Superior temporal gyrus (tissue), 1 donor: ENCODE data around the gene EDIL3.
"Not testable (repeated sequence)": the region's sequence is repeated elsewhere in the genome, so short reads cannot be mapped to it uniquely, and the experiment has no call there.

Source experiments
- DNase-seq: peaks from one replicate; pipeline ENCODE4 v3.0.0-alpha.2; 2016; ENCODE audit errors: extremely low spot score

The EDIL3 gene

GRCh38 chr5:84299959-84300358 is 84.7 kb downstream of the EDIL3 start:
- no peak for DNase-seq

- no peak for DNase-seq
Observed at GRCh38 chr5:84298628-84299027, 86.1 kb downstream of the EDIL3 start.

DNA sequence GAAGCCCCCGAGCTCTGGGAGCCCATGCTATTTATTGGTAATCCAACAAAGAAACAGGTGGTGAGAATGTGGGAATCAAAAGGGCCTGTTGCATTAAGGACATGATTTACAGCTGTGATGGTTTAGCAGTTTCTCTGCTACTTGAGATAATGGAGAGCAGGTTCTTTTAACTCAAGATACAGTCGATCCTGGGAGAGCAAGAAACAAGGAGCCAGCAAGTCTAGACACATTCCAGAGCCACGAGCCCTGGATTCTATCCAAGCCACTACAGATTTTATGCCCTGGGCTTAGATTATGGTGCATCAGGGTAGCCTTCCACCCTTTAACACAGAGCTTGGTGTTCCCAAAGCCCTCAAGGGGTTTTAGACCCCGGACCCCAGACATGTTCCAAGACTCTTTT is 87.0 kb downstream of the EDIL3 start:
- DNase-seq: not testable (repeated sequence)

GRCh38 chr5:84292788-84293653 is 91.7 kb downstream of the EDIL3 start:
- no peak for DNase-seq

DNA sequence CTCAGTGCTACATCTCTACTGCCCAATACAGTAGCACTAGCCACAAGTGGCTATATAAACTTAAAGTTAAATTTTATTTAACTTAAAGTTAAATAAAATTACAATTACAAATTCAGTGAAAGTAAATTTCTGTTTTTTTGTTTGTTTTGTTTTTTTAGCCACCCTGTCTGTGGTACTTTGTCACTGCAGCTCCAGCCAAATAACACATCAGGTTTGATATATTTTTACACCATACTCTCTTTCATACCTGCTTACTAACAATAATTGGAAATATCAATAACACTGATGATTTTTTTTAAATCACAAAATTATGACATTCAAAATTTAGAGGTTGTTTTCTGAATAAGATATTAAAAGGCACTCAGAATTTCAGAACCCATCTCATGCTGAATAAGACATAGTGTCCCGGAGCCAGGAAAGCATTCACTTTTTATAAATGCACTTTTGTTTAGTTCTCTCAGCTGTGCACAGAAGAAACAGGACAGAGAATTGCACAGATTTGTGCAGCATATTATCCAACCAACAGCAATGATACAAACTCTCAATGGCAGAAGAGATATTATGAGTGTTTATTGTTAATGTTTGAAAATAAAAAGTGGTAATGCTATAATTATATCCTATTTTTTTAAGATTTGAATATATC is 92.6 kb downstream of the EDIL3 start:
- DNase-seq: peak; percentile 92

DNA sequence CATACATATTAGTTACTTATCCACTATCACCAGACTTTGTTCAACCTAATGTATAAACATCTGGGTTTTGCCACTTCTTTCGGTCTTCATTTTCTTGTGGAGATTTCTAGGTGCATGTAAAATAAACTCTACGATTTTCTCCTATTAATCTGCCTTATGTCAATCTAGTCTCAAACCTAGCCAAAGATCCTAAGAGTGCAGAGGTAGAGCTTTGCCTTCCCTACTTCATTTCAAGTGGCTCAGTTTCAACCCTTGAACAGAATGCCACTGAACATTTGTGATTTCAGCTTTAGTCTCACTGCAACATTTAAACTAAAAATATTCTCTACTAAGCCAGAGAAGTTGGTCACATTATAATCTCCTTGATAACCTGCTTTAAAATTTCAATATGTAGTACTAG is 94.0 kb downstream of the EDIL3 start:
- DNase-seq: peak; percentile 66

DNA sequence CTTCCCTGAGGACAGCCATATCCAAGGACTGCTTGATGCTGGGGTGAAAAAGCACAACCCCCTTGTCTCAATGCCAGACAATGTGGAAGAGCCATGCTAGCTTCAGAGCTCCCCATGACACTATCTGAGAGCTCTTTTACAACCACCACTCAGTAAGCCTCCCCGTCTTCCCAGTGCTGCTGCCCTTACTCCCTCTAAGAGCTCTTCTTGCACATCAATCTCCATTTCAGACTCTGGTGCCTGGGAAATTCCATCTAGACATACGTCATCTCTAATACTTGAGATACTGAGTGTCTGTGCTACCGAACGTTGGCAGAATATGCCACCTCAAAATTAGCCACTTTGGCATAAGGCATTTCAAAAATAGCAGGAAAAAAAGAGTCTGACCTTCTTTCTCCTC is 94.5 kb downstream of the EDIL3 start:
- DNase-seq: peak; percentile 72

- no peak for DNase-seq
Observed at GRCh38 chr5:84287951-84288350, 96.7 kb downstream of the EDIL3 start.

DNA sequence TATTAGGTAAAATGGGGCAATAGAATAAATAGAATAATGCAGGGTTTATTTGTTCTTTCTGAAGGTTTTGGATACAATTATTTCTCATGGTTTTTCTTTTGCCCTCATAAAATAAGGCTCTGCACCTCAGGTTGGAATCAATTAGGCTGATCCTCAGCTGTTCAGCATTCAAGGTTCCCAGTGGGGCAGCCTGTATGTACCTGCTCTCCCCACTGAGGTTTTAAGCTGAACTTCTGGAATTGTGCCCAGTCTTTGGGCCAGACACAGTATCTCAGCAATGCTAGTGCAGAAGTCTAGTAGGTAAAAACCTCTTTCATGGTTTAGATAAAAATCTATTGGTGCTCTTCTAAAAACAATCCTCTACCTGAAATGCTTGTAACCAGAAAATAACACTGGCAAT is 98.0 kb downstream of the EDIL3 start:
- DNase-seq: peak; percentile 47

GRCh38 chr5:84285641-84286637 is 98.7 kb downstream of the EDIL3 start:
- DNase-seq: peak; percentile 55

GRCh38 chr5:84281383-84281782 is 103.3 kb downstream of the EDIL3 start:
- DNase-seq: no peak

DNA sequence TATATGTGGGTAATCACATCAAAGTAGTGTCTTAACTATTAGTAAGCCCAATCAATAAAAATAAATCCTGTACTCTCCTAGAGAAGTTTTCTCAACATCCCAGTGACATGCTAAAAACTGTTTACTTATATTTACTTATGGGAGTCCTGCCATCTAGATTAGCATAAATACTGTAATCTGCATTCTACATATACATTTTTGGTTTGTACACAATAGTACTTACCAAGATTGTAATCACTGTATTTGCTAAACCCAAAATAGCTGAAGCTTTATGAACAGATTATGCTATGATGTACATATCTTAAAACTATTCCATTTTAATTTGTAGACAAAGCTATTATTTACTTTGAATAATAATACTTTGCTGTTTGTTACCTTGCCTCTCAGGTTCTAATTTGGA is 105.4 kb downstream of the EDIL3 start:
- no peak for DNase-seq

GRCh38 chr5:84275609-84276008 is 109.1 kb downstream of the EDIL3 start:
- no peak for DNase-seq

DNA sequence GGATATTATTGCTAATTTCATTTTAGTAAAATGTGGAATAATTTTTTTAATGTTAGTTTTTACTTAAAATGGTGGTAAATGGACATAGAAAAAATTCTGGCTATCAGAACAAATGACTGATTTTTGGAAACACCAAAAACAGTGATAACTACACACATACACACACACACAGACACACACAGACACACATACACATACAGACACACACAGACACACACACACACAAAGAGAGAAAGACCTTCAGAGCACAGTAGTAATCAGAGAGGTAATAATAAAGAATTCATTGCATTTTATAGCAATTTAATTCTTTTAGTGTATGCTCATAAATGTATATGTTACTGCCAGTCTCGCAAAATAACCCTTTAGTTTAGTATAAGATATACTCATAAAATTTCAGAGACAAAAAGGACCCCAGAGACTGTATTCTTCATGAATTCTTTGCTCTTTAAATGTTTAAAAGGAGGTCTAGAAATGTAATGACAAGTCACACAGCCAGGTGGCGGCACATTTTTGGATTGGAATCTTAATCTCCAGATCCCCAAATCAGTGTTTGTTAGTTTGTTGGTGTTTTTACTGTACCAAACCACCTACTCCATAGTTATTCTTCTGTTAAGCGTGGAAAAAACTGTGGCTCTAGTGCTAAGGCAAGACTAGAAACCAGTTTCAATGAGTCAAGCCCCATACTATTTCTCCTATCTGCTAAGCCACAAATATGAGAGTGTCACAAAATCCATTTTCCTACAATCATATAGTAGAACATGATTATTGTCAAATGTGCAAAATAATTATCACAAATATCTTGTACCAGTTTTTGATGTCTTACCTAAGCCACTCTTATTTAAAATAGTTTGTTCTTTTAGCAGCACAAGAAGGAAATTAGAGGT is 109.9 kb downstream of the EDIL3 start:
- peak; percentile 82 for DNase-seq

GRCh38 chr5:84273517-84273883 is 111.2 kb downstream of the EDIL3 start:
- DNase-seq: no peak

- DNase-seq: no peak
Observed at GRCh38 chr5:84272771-84273516, 111.7 kb downstream of the EDIL3 start.

GRCh38 chr5:84265739-84266550 is 118.7 kb downstream of the EDIL3 start:
- DNase-seq: no peak

DNA sequence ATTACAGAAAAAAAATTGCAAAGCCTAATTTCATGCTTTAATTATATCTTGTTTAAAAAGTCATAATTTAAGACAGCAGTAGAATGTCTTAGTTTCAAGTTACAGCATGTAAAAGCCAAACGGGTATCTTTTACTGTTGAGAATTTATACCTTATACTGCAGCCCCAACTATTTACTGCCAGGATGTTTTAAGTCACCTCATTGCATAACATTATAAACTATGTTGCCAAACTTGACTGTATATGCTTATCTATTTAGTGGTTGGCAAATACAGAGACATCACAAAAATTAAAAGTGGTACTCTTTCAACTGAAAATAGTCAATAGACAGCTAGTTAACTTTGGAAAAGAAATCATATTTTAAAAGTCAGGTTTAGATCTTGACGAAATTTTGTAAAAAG is 119.5 kb downstream of the EDIL3 start:
- no peak for DNase-seq

DNA sequence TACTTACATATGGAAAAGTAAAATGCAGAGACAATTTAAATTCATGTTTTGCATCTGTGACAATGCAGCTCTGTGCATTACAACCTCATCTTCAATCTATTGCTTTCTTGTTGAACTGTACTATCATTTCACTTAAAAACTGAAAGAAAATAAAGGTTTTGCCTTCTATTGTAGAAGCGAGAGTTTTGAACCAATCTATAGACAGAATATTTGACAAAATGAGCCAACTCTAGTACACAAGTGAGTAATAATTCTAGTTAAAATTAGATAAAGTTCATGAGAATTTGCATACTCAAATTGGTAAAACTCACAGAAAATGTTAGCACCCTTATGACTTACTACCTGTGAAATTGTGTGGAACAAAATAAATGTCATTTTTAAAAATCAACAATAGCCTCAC is 123.7 kb downstream of the EDIL3 start:
- no peak for DNase-seq

GRCh38 chr5:84260140-84260539 is 124.5 kb downstream of the EDIL3 start:
- DNase-seq: no peak
